K562 (cell line): ENCODE data around the gene SAP25. TPM values are rescaled to one million over a fixed set of nuclear protein-coding genes. Genes with fewer than 3 reads are reported as not detected.
A peak's percentile ranks its signal among the peaks of the same experiment; 100 is the strongest.

Experiments used
- ATAC-seq: fragments of 200-7000 bp; cut with Tn5 transposase; 3 replicates; pipeline ENCODE4 v1.9.1; 2020; ENCODE audit warnings: moderate library complexity
- BruUV-seq: library from RNA; stranded (reverse); fragments of 400-500 nt; replicated peaks from 2 replicates; lab custom pipeline; 2021; lab: Mats Ljungman, UMichigan
- CTCF ChIA-PET: fragments of 300-600 bp; formaldehyde crosslinking; extraction: SDS; loops from one replicate; lab custom pipeline; 2021; ENCODE audit warnings: low intra/inter-chr PET ratio; lab: Yijun Ruan, JAX
- POLR2A ChIA-PET: fragments of 300-600, 350-650 bp; sonication (Branson Sonifier 250); formaldehyde crosslinking; extraction: SDS; loops from one replicate; lab custom pipeline; 2021; ENCODE audit warnings: antibody characterized with exemption, inconsistent platforms; lab: Yijun Ruan, JAX
- DNase-seq, 4 experiments: peaks; one replicate each; pipeline versions ENCODE4 v3.0.0 to v3.0.0-alpha.2; 2011 to 2018; ENCODE audit warnings: low spot score in 3 of 4, mixed read lengths in 3 of 4; ENCODE audit errors: extremely low read depth in 1 of 4
- FAIRE-seq: peaks from 2 replicates; lab custom pipeline; 2011; peaks lifted over from hg19 to GRCh38; lab: Jason Lieb, UNC
- H2AFZ ChIP-seq: 2 replicates; pipeline ENCODE4 v1.6.0; 2011; ENCODE audit warnings: low read depth, low read length, control low read depth, inconsistent platforms
- H3K27ac ChIP-seq: fragments of 200-600 bp; 3 replicates; pipeline ENCODE4 v1.8.0; 2011; ENCODE audit warnings: low read depth, mild to moderate bottlenecking, control low read depth, inconsistent platforms, low read length, moderate library complexity, mixed read lengths; ENCODE audit errors: extremely low read depth
- H3K27me3 ChIP-seq, 2 experiments: fragments of 300-600 bp in 1 of 2; 2 replicates in 1 of 2; 3 replicates in 1 of 2; pipeline versions ENCODE4 v1.6.0 to v1.8.0; 2011; ENCODE audit warnings: inconsistent platforms in 2 of 2, low read length in 2 of 2, mild to moderate bottlenecking in 1 of 2, mixed read lengths in 1 of 2, moderate library complexity in 1 of 2; ENCODE audit not compliant: control insufficient read depth in 2 of 2, insufficient read depth in 2 of 2
- H3K36me3 ChIP-seq: fragments of 300-600 bp; 3 replicates; pipeline ENCODE4 v1.8.0; 2011; ENCODE audit warnings: mild to moderate bottlenecking, low read length, inconsistent platforms; ENCODE audit not compliant: control insufficient read depth, insufficient read depth
- H3K4me1 ChIP-seq, 2 experiments: fragments of 200-600 bp in 1 of 2; replicated peaks in 1 of 2; 2 replicates in 1 of 2; 3 replicates in 1 of 2; pipeline versions ENCODE4 v1.5.1 to v1.8.0; 2011; ENCODE audit warnings: inconsistent platforms in 2 of 2, low read length in 2 of 2, mild to moderate bottlenecking in 1 of 2, mixed read lengths in 1 of 2, moderate library complexity in 1 of 2; ENCODE audit not compliant: control insufficient read depth in 2 of 2, insufficient read depth in 2 of 2
- H3K4me2 ChIP-seq: 2 replicates; pipeline ENCODE4 v1.6.1; 2011; ENCODE audit warnings: low read length, control low read depth, inconsistent platforms, mixed read lengths; ENCODE audit not compliant: insufficient read depth
- H3K4me3 ChIP-seq: fragments of 200-600 bp; sonication (generic), shearing (Covaris generic); 2 replicates; pipeline ENCODE4 v1.5.1; 2016; ENCODE audit warnings: control low read depth, inconsistent platforms
- H3K79me2 ChIP-seq: fragments of 200-600 bp; 3 replicates; pipeline ENCODE4 v1.8.0; 2011; ENCODE audit warnings: low read length, inconsistent platforms; ENCODE audit not compliant: control insufficient read depth, insufficient read depth
- H3K9ac ChIP-seq, 2 experiments: 2 replicates each; pipeline versions ENCODE4 v1.6.0 to v1.6.1; 2011; ENCODE audit warnings: low read depth in 2 of 2, low read length in 2 of 2, control low read depth in 1 of 2, inconsistent platforms in 1 of 2, mild to moderate bottlenecking in 1 of 2, mixed read lengths in 1 of 2; ENCODE audit not compliant: insufficient read depth in 1 of 2
- H3K9me1 ChIP-seq: one replicate; pipeline ENCODE4 v1.6.0; 2011; ENCODE audit warnings: inconsistent platforms, mild to moderate bottlenecking, low read length, moderate library complexity; ENCODE audit not compliant: control insufficient read depth, insufficient read depth
- H3K9me3 ChIP-seq: replicated peaks from 2 replicates; pipeline ENCODE4 v1.5.1; 2011; ENCODE audit warnings: low read depth, low read length, inconsistent platforms; ENCODE audit not compliant: control insufficient read depth, insufficient read depth
- H4K20me1 ChIP-seq: replicated peaks from 2 replicates; pipeline ENCODE4 v1.6.1; 2011; ENCODE audit warnings: low read length, inconsistent platforms, mixed read lengths; ENCODE audit not compliant: control insufficient read depth, insufficient read depth
- ETV1 ChIP-seq: fragments of 450-650 bp; conservative IDR thresholded peaks from 2 replicates; pipeline ENCODE4 v1.6.1; 2016; ENCODE audit warnings: missing genetic modification characterization, control low read depth, low read depth, missing compliant biosample characterization
- HBP1 ChIP-seq: fragments of 450-650 bp; formaldehyde crosslinking; IDR thresholded peaks from 2 replicates; pipeline ENCODE4 v1.4.0; 2022; ENCODE audit warnings: missing genetic modification characterization
- MTA3 ChIP-seq: fragments of 450-650 bp; formaldehyde crosslinking; IDR thresholded peaks from 2 replicates; pipeline ENCODE4 v1.6.1; 2017; ENCODE audit warnings: mild to moderate bottlenecking, borderline replicate concordance
- PHTF2 ChIP-seq: fragments of 250-450 bp; sonication (Bioruptor Pico); IDR thresholded peaks from 2 replicates; pipeline ENCODE4 v1.5.0; 2021; ENCODE audit warnings: mild to moderate bottlenecking
- POLR2AphosphoS2 ChIP-seq: IDR thresholded peaks from 2 replicates; pipeline ENCODE4 v1.6.1; 2012; ENCODE audit warnings: low read length, improper control_type of control experiment
- POLR2AphosphoS5 ChIP-seq: IDR thresholded peaks from 2 replicates; pipeline ENCODE4 v1.6.1; 2011; ENCODE audit warnings: mild to moderate bottlenecking, low read depth, low read length, moderate library complexity; ENCODE audit not compliant: control insufficient read depth, insufficient read depth
- RBFOX2 ChIP-seq: fragments of 200-400 bp; formaldehyde crosslinking; IDR thresholded peaks from 2 replicates; pipeline ENCODE4 v1.6.1; 2017; ENCODE audit warnings: low read depth, mild to moderate bottlenecking, low read length, moderate library complexity
- SMAD1 ChIP-seq: fragments of 150-350 bp; IDR thresholded peaks from 2 replicates; pipeline ENCODE4 v1.6.1; 2014; ENCODE audit warnings: low read length, low read depth; ENCODE audit not compliant: partially characterized antibody
- TAL1 ChIP-seq: fragments of 450-650 bp; IDR thresholded peaks from 2 replicates; pipeline ENCODE4 v1.6.1; 2016; ENCODE audit warnings: mild to moderate bottlenecking
- ZBTB33 ChIP-seq: sonication (generic); formaldehyde crosslinking; IDR thresholded peaks from 2 replicates; pipeline ENCODE4 v1.8.1; 2023; ENCODE audit warnings: mild to moderate bottlenecking, missing genetic modification reagents
- ZFP30 ChIP-seq: fragments of 250-450 bp; sonication (Bioruptor Pico); IDR thresholded peaks from 2 replicates; pipeline ENCODE4 v1.8.0; 2022; ENCODE audit warnings: moderate library complexity, mild to moderate bottlenecking, inconsistent platforms, borderline replicate concordance
- ZKSCAN8 ChIP-seq: fragments of 200-800 bp; sonication (Bioruptor generic); IDR thresholded peaks from 2 replicates; pipeline ENCODE4 v1.6.1; 2016; ENCODE audit warnings: missing genetic modification characterization, missing compliant biosample characterization
- ZNF3 ChIP-seq: fragments of 250-450 bp; sonication (Bioruptor Pico); IDR thresholded peaks from 2 replicates; pipeline ENCODE4 v1.5.0; 2021; ENCODE audit warnings: mild to moderate bottlenecking, moderate library complexity
- ZNF717 ChIP-seq: fragments of 250-450 bp; sonication (Bioruptor Pico); IDR thresholded peaks from 2 replicates; pipeline ENCODE4 v1.5.0; 2021
- WGBS: fragments of 100-300 bp; shearing (Covaris generic); methylation state at CpG from one replicate; pipeline ENCODE4 v1.1.6; 2016; ENCODE audit warnings: low coverage, mixed read lengths; ENCODE audit not compliant: insufficient coverage; ENCODE audit errors: missing lambda C conversion rate; 5-methylcytosine and 5-hydroxymethylcytosine counted together
- in situ Hi-C: fragments of 300-500 bp; cut with MboI; formaldehyde crosslinking; loops from 4 replicates; pipeline ENCODE4 v1.15.0; 2018; ENCODE audit warnings: inconsistent platforms, mixed read lengths
- intact Hi-C: fragments of 100-400 bp; cut with micrococcal nuclease; formaldehyde crosslinking; loops from 2 replicates; pipeline ENCODE4 v1.14.2; 2022
- polyA plus RNA-seq, 8 experiments: library from polyadenylated mRNA; depleted of rRNA in 4 of 8; stranded (reverse) in 5 of 8; unstranded in 3 of 8; fragments of >200 nt; fragmentation: Nextera tagmentation in 2 of 8; fragmentation: Illumina TruSeq in 1 of 8; extraction: Ambion mirVana in 2 of 8; extraction: Trizol in 1 of 8; gene quantifications; 2 replicates each; pipeline versions ENCODE4 v1.2.1 to v1.2.3, GENCODE V29; 2011 to 2014; ENCODE audit warnings: inconsistent platforms in 1 of 8, missing spikeins in 1 of 8
- total RNA-seq, 7 experiments: library from RNA; depleted of rRNA in 6 of 7; stranded (reverse); fragments of >200 nt in 6 of 7; fragmentation: Illumina TruSeq in 2 of 7; extraction: Trizol in 2 of 7; gene quantifications; 2 replicates each; pipeline versions ENCODE4 v1.2.1 to v1.2.3, GENCODE V29; 2011 to 2021; ENCODE audit warnings: low replicate concordance in 1 of 7

SAP25 gene
- total and polyA plus RNA-seq, 9 of the 15 experiments (the other 6 are each of a cell fraction or from before 2014, with no cell fraction given): 0.13 to 5.3 (median 0.78) TPM; not detected in 1

GRCh38 chr7:100577103-100577502, 3.4 kb upstream of the SAP25 start:
- no peak overlapping the region for H3K27ac ChIP-seq
- H3K9ac ChIP-seq: peak overlapping the region in 1 of 2 experiments; percentile 66; a peak in 1 of 4 replicates
- intact Hi-C loops: no loop called here
- H3K27me3 ChIP-seq: no peaks in the 10 kb centered on the region
- no peak for FAIRE-seq
- TF ChIP-seq POLR2AphosphoS5 (no peak), MTA3 (no peak), SMAD1 (no peak), PHTF2 (CRISPR knock-in tag) (no peak), ZBTB33 (CRISPR knock-in tag) (0 out of 2 replicates have a peak, but pooled peaks have one; percentile 24), ZNF3 (CRISPR knock-in tag) (no peak), ZNF717 (CRISPR knock-in tag) (no peak), TAL1 (no peak), POLR2AphosphoS2 (no peak), RBFOX2 (peak; percentile 43; the same call in 1 of the 2 replicates), HBP1 (CRISPR knock-in tag) (no peak), ETV1 (no peak), ZKSCAN8 (CRISPR knock-in tag) (no peak), ZFP30 (CRISPR knock-in tag) (no peak)
- TF ChIP-seq, all 486 proteins: peak for 2
- Histone ChIP-seq H3K4me1 (peaks cover 0 to 67% of the 10 kb centered on the region in 2 experiments; a peak in 3 of 5 replicates), H3K36me3 (peaks cover 83% of the 10 kb centered on the region), H3K9me1 (no peaks in the 10 kb centered on the region), H3K4me3 (no peak overlapping the region), H3K79me2 (no peaks in the 10 kb centered on the region), H2AFZ (no peak overlapping the region), H3K9me3 (no peaks in the 10 kb centered on the region), H3K4me2 (no peak overlapping the region), H4K20me1 (no peaks in the 10 kb centered on the region; the same call in 1 of the 2 replicates)
- ChIA-PET POLR2A (interaction anchor here (0.8 to 3.6 kb wide), 4 partner anchors 9 to 103 kb away, joined by 3 to 27 read pairs (median 4); partner anchors contain the start of genes FBXO24, LRCH4 and PCOLCE), CTCF (no interaction called here)
- no peak for DNase-seq
- no TSS peak for BruUV-seq
- WGBS: 97% methylated on average over 16 of the region's 24 CpGs
- ATAC-seq: no peak
- in situ Hi-C loops: no loop called here
